ENCODE results near the gene CPNE8. TPM values are rescaled to one million over a fixed set of nuclear protein-coding genes. Genes with fewer than 3 reads are reported as not detected.

Gene CPNE8
- total and polyA plus RNA-seq, 10 of the 15 experiments (the other 5 are each of a cell fraction or from before 2014, with no cell fraction given) = 11.3 to 38.4 (median 18.9) TPM

DNA sequence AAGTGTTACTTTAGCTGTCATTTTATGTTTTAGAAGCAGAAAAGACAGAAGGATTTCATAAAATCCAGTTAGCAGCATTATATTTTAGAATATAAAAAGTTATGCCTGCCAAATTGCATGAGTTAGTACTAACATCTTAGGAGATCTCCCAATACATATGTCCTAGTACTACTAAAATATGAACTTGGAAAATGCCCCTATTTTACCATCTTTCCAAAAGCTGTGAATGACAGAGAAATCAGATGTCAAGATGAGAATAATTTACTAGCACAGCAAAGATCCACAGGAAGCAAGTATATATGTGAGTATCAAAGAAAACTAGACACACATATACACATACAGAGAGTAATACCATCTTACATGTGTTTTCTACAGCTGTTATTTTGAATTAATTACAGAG is 196.9 kb downstream of the CPNE8 start:
- H3K27ac ChIP-seq (ENCODE audit: control insufficient read depth, insufficient read depth) = no peak overlapping the region
- H2AFZ ChIP-seq (ENCODE audit: control insufficient read depth, low read depth, low read length) = no peak overlapping the region
- BruUV-seq (replicated peaks) = no TSS peak
- POLR2A ChIA-PET = interaction anchor here (1.2 to 2.0 kb wide), 2 partner anchors 10 to 198 kb away, joined by 4 to 5 read pairs; partner anchors contain the start of gene CPNE8
- TF ChIP-seq NFYB (IDR thresholded peaks at IDR 0.05; ENCODE audit: insufficient read depth, low read depth, low read length) = no peak
- no peak for TF ChIP-seq CREB1 (IDR thresholded peaks at IDR 0.05; ENCODE audit: low read depth)
- no peak for TF ChIP-seq BRCA1 (IDR thresholded peaks at IDR 0.05; ENCODE audit: low read depth, low read length)
- no peak for TF ChIP-seq RB1 (IDR thresholded peaks at IDR 0.05; ENCODE audit: borderline replicate concordance)
- TF ChIP-seq BACH1 (IDR thresholded peaks at IDR 0.05; ENCODE audit: borderline replicate concordance) = no peak
- no peaks in the 10 kb centered on the region for H3K79me2 ChIP-seq (ENCODE audit: control insufficient read depth, insufficient read depth, low read length)
- SMC1A ChIA-PET (ENCODE audit: uncharacterized antibody, unreplicated experiment) = interaction anchor here (1.9 to 2.2 kb wide), 3 partner anchors 21 to 195 kb away, joined by 6 to 9 read pairs (median 7); no protein-coding TSS in a partner anchor
- peaks cover 5% of the 10 kb centered on the region; the same call in 1 of the 2 replicates for H3K4me1 ChIP-seq (ENCODE audit: control insufficient read depth, insufficient read depth, low read length)
- ATAC-seq (no peak), DNase-seq (ENCODE audit: low read depth, low spot score) (no peak), FAIRE-seq (peak; percentile 38)
- in situ Hi-C loops (cut with MboI) (no loop called here), intact Hi-C loops (cut with micrococcal nuclease; ENCODE audit: unreplicated experiment) (no loop called here)
- H3K36me3 ChIP-seq (ENCODE audit: control insufficient read depth in 2 of 2, insufficient read depth in 2 of 2, low read length in 1 of 2) = 0 out of 4 replicates have a peak, but pooled peaks cover 0 to 5% of the 10 kb centered on the region in 2 experiments
- H3K4me3 ChIP-seq = no peak overlapping the region
- no peak overlapping the region for H3K4me2 ChIP-seq (ENCODE audit: control insufficient read depth, insufficient read depth)
- H4K20me1 ChIP-seq (ENCODE audit: control insufficient read depth, insufficient read depth) = no peaks in the 10 kb centered on the region
- H3K9me3 ChIP-seq (replicated peaks; ENCODE audit: control insufficient read depth, insufficient read depth, low read length) = no peaks in the 10 kb centered on the region; the same call in 2 of the 3 replicates
- RAD21 ChIA-PET (ENCODE audit: unreplicated experiment) = interaction anchor here (1.1 kb wide), 1 partner anchor 36 kb away, joined by 3 read pairs; no protein-coding TSS in a partner anchor
- H3K27me3 ChIP-seq (replicated peaks in 1 of 2; ENCODE audit: control insufficient read depth in 2 of 2, insufficient read depth in 2 of 2, low read length in 1 of 2) = no peaks in the 10 kb centered on the region
- H3K9ac ChIP-seq (ENCODE audit: control insufficient read depth, insufficient read depth, low read length) = no peak overlapping the region
- CTCF ChIA-PET = interaction anchor here (0.6 to 1.2 kb wide), 4 partner anchors 14 to 213 kb away, joined by 3 to 4 read pairs (median 3); no protein-coding TSS in a partner anchor

DNA sequence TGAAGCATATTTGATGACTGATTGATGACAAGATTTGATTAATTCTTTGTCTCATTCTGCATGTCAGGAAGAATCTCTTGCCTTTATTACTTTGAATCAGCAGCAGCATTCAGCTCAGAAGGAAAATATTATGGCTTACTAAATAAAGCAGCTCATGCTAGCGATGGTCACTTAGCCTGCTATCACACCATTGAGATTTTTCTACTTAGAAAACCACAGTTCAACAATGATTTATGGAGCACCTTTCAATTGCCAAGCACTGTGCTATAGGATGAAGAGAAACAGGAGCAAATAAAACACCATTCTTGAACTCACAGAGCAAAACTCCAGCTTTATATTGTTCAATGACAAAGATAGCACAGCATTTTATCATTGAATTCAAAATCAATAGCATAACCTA is 197.7 kb downstream of the CPNE8 start:
- H3K27ac ChIP-seq (ENCODE audit: control insufficient read depth, insufficient read depth) = no peak overlapping the region
- ChIA-PET SMC1A (ENCODE audit: uncharacterized antibody, unreplicated experiment) (interaction anchor here (0.6 to 2.2 kb wide), 5 partner anchors 20 to 195 kb away, joined by 3 to 9 read pairs (median 6); no protein-coding TSS in a partner anchor), CTCF (no interaction called here), RAD21 (ENCODE audit: unreplicated experiment) (interaction anchor here (1.1 to 1.4 kb wide), 3 partner anchors 11 to 194 kb away, joined by 3 read pairs; no protein-coding TSS in a partner anchor), POLR2A (interaction anchor here (0.5 to 2.0 kb wide), 4 partner anchors 11 to 198 kb away, joined by 3 to 7 read pairs (median 4); partner anchors contain the start of gene CPNE8)
- H3K4me1 ChIP-seq (ENCODE audit: control insufficient read depth, insufficient read depth, low read length) = peaks cover 5% of the 10 kb centered on the region; the same call in 1 of the 2 replicates
- intact Hi-C loops (cut with micrococcal nuclease; ENCODE audit: unreplicated experiment) (no loop called here), in situ Hi-C loops (cut with MboI) (no loop called here)
- H2AFZ ChIP-seq (ENCODE audit: control insufficient read depth, low read depth, low read length) = no peak overlapping the region
- H3K9me3 ChIP-seq (replicated peaks; ENCODE audit: control insufficient read depth, insufficient read depth, low read length) = no peaks in the 10 kb centered on the region; the same call in 2 of the 3 replicates
- 0% methylated on average over 1 of the region's 1 CpG for WGBS (ENCODE audit: insufficient coverage, insufficient replicate concordance, low lambda C conversion rate, missing lambda C conversion rate)
- H3K9ac ChIP-seq (ENCODE audit: control insufficient read depth, insufficient read depth, low read length) = no peak overlapping the region
- FAIRE-seq = no peak
- no TSS peak for BruUV-seq (replicated peaks)
- H3K27me3 ChIP-seq (replicated peaks in 1 of 2; ENCODE audit: control insufficient read depth in 2 of 2, insufficient read depth in 2 of 2, low read length in 1 of 2) = no peaks in the 10 kb centered on the region
- no peak overlapping the region for H3K4me2 ChIP-seq (ENCODE audit: control insufficient read depth, insufficient read depth)
- no peak for DNase-seq (ENCODE audit: low read depth, low spot score)
- H3K4me3 ChIP-seq = no peak overlapping the region
- no peak for ATAC-seq
- H4K20me1 ChIP-seq (ENCODE audit: control insufficient read depth, insufficient read depth) = no peaks in the 10 kb centered on the region
- H3K36me3 ChIP-seq (ENCODE audit: control insufficient read depth in 2 of 2, insufficient read depth in 2 of 2, low read length in 1 of 2) = 0 out of 4 replicates have a peak, but pooled peaks cover 0 to 5% of the 10 kb centered on the region in 2 experiments
- H3K79me2 ChIP-seq (ENCODE audit: control insufficient read depth, insufficient read depth, low read length) = no peaks in the 10 kb centered on the region
- TF ChIP-seq, protein P1, sequence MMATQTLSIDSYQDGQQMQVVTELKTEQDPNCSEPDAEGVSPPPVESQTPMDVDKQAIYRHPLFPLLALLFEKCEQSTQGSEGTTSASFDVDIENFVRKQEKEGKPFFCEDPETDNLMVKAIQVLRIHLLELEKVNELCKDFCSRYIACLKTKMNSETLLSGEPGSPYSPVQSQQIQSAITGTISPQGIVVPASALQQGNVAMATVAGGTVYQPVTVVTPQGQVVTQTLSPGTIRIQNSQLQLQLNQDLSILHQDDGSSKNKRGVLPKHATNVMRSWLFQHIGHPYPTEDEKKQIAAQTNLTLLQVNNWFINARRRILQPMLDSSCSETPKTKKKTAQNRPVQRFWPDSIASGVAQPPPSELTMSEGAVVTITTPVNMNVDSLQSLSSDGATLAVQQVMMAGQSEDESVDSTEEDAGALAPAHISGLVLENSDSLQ (IDR thresholded peaks at IDR 0.05) = no peak
- TF ChIP-seq, protein P2, sequence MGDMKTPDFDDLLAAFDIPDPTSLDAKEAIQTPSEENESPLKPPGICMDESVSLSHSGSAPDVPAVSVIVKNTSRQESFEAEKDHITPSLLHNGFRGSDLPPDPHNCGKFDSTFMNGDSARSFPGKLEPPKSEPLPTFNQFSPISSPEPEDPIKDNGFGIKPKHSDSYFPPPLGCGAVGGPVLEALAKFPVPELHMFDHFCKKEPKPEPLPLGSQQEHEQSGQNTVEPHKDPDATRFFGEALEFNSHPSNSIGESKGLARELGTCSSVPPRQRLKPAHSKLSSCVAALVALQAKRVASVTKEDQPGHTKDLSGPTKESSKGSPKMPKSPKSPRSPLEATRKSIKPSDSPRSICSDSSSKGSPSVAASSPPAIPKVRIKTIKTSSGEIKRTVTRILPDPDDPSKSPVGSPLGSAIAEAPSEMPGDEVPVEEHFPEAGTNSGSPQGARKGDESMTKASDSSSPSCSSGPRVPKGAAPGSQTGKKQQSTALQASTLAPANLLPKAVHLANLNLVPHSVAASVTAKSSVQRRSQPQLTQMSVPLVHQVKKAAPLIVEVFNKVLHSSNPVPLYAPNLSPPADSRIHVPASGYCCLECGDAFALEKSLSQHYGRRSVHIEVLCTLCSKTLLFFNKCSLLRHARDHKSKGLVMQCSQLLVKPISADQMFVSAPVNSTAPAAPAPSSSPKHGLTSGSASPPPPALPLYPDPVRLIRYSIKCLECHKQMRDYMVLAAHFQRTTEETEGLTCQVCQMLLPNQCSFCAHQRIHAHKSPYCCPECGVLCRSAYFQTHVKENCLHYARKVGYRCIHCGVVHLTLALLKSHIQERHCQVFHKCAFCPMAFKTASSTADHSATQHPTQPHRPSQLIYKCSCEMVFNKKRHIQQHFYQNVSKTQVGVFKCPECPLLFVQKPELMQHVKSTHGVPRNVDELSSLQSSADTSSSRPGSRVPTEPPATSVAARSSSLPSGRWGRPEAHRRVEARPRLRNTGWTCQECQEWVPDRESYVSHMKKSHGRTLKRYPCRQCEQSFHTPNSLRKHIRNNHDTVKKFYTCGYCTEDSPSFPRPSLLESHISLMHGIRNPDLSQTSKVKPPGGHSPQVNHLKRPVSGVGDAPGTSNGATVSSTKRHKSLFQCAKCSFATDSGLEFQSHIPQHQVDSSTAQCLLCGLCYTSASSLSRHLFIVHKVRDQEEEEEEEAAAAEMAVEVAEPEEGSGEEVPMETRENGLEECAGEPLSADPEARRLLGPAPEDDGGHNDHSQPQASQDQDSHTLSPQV (IDR thresholded peaks at IDR 0.05) = no peak
- no peak for TF ChIP-seq RELA (IDR thresholded peaks at IDR 0.05; ENCODE audit: borderline replicate concordance, partially characterized antibody)
- TF ChIP-seq MEF2B (IDR thresholded peaks at IDR 0.05; ENCODE audit: partially characterized antibody, poor library complexity, severe bottlenecking) = no peak
- TF ChIP-seq HDAC2 (IDR thresholded peaks at IDR 0.05) = no peak
- no peak for TF ChIP-seq ZBED1 (IDR thresholded peaks at IDR 0.05; ENCODE audit: borderline replicate concordance)
